Measurements from ENCODE around the gene KREMEN1. TPM values are rescaled to one million over a fixed set of nuclear protein-coding genes. Genes with fewer than 3 reads are reported as not detected.

Gene KREMEN1
- total and polyA plus RNA-seq, 10 of the 15 experiments (the other 5 are each of a cell fraction or from before 2014, with no cell fraction given): 0.10 to 2.5 (median 0.20) TPM; not detected in 1

DNA sequence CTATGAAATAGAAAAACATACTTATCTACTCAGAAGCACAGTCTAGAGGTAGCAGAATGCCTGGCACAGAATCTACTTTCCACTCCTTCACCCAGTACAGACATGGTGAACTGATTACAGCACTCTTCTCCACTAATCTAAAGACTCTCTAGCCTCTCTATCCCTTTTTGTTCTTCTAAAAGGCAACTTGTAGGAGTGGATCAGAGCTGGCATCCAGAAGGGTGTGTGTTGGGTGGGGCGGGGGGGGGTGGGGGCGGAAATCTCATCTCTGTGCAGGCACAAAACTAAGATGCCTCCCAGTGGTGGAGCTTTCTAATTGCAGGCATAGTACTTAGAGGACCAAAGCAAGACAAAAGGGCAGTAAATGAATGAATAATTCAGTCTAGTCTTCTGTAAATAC lies 121.3 kb downstream of the KREMEN1 start (continued):
- TF ChIP-seq PML (IDR thresholded peaks at IDR 0.05; ENCODE audit: low read length): no peak
- no peak for TF ChIP-seq CHD4 (IDR thresholded peaks at IDR 0.05)

DNA sequence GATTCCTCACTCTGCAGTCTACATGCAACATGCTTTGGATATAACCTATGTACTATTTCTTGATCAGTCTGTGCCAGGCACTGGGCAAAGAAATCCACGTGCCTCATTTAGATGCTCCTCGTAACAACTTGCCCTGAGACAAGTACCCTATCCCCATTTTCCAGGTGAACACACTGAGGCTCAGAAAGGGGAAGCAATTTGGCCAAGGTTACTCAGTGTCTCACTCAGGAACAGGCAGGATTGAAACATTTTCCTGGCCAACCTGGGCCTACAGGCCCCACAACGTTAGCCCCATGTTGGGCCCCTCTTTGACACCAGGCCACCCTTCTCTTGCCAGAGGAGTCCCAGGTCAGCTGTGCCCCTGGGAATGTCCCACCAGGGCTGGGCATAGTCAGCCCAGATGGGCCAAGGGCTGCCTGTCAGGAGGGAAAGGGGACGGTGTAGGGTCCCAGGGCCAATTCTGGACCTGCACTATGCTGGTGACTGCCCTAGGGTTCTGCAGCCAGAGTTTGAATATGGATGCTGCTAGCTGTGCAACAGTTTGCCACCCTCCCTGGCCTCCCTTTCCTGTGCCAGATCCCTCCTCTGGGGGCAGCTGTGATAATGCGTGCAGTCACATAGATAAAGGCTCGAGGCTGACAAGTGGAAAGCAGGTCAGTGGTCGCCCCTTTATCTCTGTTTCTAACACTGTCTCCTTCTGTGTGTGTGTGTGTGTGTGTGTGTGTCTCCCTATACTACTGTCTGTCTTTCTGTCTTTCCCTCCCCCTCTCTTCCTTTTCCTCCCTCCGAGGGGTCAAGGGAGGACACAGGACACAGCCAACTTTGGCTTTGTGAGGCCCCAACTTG lies 122.5 kb downstream of the KREMEN1 start:
- Histone ChIP-seq H3K27ac (ENCODE audit: control insufficient read depth, insufficient read depth) (no peak overlapping the region), H3K9me3 (replicated peaks; ENCODE audit: control insufficient read depth, insufficient read depth, low read length) (peaks cover 3% of the 10 kb centered on the region; the same call in 2 of the 3 replicates), H3K79me2 (ENCODE audit: control insufficient read depth, insufficient read depth, low read length) (no peaks in the 10 kb centered on the region), H2AFZ (ENCODE audit: control insufficient read depth, low read depth, low read length) (no peak overlapping the region), H3K4me1 (ENCODE audit: control insufficient read depth, insufficient read depth, low read length) (peaks cover 5% of the 10 kb centered on the region), H3K4me3 (no peak overlapping the region), H3K9ac (ENCODE audit: control insufficient read depth, insufficient read depth, low read length) (no peak overlapping the region), H4K20me1 (ENCODE audit: control insufficient read depth, insufficient read depth) (no peaks in the 10 kb centered on the region), H3K27me3 (replicated peaks in 1 of 2; ENCODE audit: control insufficient read depth in 2 of 2, insufficient read depth in 2 of 2, low read length in 1 of 2) (no peaks in the 10 kb centered on the region), H3K36me3 (ENCODE audit: control insufficient read depth in 2 of 2, insufficient read depth in 2 of 2, low read length in 1 of 2) (no peaks in the 10 kb centered on the region; a peak in 1 of 4 replicates), H3K4me2 (ENCODE audit: control insufficient read depth, insufficient read depth) (no peak overlapping the region)
- intact Hi-C loops (cut with micrococcal nuclease; ENCODE audit: unreplicated experiment): no loop called here
- WGBS (ENCODE audit: insufficient coverage, insufficient replicate concordance, low lambda C conversion rate, missing lambda C conversion rate): 66% methylated on average over 7 of the region's 8 CpGs
- in situ Hi-C loops (cut with MboI): no loop called here
- ChIA-PET CTCF (no interaction called here), RAD21 (ENCODE audit: unreplicated experiment) (no interaction called here), POLR2A (interaction anchor here (0.6 to 1.5 kb wide), 2 partner anchors 9 to 44 kb away, joined by 3 to 5 read pairs; no protein-coding TSS in a partner anchor), SMC1A (ENCODE audit: uncharacterized antibody, unreplicated experiment) (interaction anchor here (1.4 to 16.1 kb wide), 2 partner anchors 20 to 27 kb away, joined by 5 to 165 read pairs; no protein-coding TSS in a partner anchor)
- FAIRE-seq: peak; percentile 13
- BruUV-seq (replicated peaks): no TSS peak
- ATAC-seq: no peak
- TF ChIP-seq ZNF217 (IDR thresholded peaks at IDR 0.05): no peak
- peak; percentile 28; the same call in 1 of the 2 replicates for TF ChIP-seq YY1 (IDR thresholded peaks at IDR 0.05; ENCODE audit: low read depth, low read length)
- TF ChIP-seq, protein P1, sequence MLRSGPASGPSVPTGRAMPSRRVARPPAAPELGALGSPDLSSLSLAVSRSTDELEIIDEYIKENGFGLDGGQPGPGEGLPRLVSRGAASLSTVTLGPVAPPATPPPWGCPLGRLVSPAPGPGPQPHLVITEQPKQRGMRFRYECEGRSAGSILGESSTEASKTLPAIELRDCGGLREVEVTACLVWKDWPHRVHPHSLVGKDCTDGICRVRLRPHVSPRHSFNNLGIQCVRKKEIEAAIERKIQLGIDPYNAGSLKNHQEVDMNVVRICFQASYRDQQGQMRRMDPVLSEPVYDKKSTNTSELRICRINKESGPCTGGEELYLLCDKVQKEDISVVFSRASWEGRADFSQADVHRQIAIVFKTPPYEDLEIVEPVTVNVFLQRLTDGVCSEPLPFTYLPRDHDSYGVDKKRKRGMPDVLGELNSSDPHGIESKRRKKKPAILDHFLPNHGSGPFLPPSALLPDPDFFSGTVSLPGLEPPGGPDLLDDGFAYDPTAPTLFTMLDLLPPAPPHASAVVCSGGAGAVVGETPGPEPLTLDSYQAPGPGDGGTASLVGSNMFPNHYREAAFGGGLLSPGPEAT (IDR thresholded peaks at IDR 0.05; ENCODE audit: low read depth): no peak
- no peak for DNase-seq (ENCODE audit: low read depth, low spot score)
